ENCODE results near the gene SLC12A4.

The SLC12A4 gene

GRCh38 chr16:67931712-67932461, 36.5 kb downstream of the SLC12A4 start, which contains the start of gene CTRL:
Gene CTRL (minus strand): TSS chr16:67931862. CDS start chr16:67931852, 10 bp downstream.
- Histone ChIP-seq H3K9ac (ENCODE audit: low read length in 2 of 2) (no peak within 1 kb of the TSS), H3K36me3 (ENCODE audit: control insufficient read depth in 2 of 2, insufficient read depth in 2 of 2, low read length in 2 of 2) (peaks cover 16 to 21% of the 10 kb centered on the region in 2 donors), H3K27me3 (ENCODE audit: control insufficient read depth in 1 of 2, insufficient read depth in 2 of 2, low read length in 2 of 2) (no peaks in the 10 kb centered on the region), H3K9me3 (ENCODE audit: control insufficient read depth in 2 of 2, low read length in 2 of 2) (no peaks in the 10 kb centered on the region), H3K27ac (ENCODE audit: low read length) (no peak within 1 kb of the TSS), H3K4me3 (ENCODE audit: low read length in 2 of 2) (no peak within 1 kb of the TSS), H3K4me1 (ENCODE audit: control insufficient read depth, insufficient read depth, low read length) (peaks cover 20% of the 10 kb centered on the region)

DNA sequence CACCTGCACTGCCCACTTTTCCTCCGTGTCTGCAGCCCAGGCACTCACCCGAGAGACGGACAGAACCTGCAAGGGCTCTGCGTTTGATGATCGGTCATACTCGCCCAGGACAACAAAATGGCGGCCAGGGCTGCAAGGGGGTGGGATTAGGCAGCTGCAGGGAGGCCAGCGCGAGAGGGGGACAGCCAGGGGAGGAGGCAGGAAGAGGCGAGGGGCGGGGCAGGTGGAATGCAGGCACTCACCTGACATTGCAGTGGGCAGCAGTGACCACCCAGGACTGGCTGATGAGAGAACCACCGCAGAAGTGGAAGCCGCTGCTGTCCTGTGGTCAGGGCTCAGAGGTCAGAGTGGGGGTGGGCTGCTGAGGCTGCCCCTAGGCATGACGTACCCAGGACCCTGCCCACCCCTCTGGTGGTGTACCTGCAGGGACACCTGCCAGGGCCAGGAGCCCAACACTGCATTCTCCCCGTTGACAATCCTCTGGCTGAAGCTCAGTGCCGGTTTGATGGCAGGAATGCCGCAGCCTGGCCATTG, 37.7 kb downstream of the SLC12A4 start:
- H3K27ac ChIP-seq (ENCODE audit: low read length), result no peak overlapping the region
- H3K36me3 ChIP-seq (ENCODE audit: control insufficient read depth in 2 of 2, insufficient read depth in 2 of 2, low read length in 2 of 2), result peaks cover 16 to 21% of the 10 kb centered on the region in 2 donors
- no peaks in the 10 kb centered on the region for H3K9me3 ChIP-seq (ENCODE audit: control insufficient read depth in 2 of 2, low read length in 2 of 2)
- no peak overlapping the region for H3K4me3 ChIP-seq (ENCODE audit: low read length in 2 of 2)
- H3K4me1 ChIP-seq (ENCODE audit: control insufficient read depth, insufficient read depth, low read length), result peaks cover 29% of the 10 kb centered on the region
- H3K27me3 ChIP-seq (ENCODE audit: control insufficient read depth in 1 of 2, insufficient read depth in 2 of 2, low read length in 2 of 2), result no peaks in the 10 kb centered on the region
- H3K9ac ChIP-seq (ENCODE audit: low read length in 2 of 2), result no peak overlapping the region

DNA sequence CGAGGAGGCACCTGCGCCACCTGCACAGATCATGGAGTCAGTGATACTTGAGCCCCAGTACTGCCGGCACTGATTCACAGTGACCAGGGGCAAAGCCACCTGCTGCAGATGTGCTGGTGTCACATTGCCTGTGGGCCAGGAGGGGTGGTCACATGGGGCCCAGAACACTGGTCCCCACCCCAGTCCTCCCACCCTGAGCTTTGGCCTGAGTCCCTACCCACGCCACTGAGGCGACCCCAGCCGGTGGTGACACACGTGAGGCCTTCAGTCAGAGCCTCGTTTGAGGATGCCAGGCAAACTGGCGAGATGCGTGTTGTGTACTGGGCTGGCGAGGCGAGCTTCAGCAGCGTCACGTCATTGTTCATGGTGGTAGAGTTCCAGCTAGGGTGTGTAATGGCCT, 38.2 kb downstream of the SLC12A4 start:
- Histone ChIP-seq H3K4me3 (ENCODE audit: low read length in 2 of 2) (no peak overlapping the region), H3K9me3 (ENCODE audit: control insufficient read depth in 2 of 2, low read length in 2 of 2) (no peaks in the 10 kb centered on the region), H3K27me3 (ENCODE audit: control insufficient read depth in 1 of 2, insufficient read depth in 2 of 2, low read length in 2 of 2) (no peaks in the 10 kb centered on the region), H3K36me3 (ENCODE audit: control insufficient read depth in 2 of 2, insufficient read depth in 2 of 2, low read length in 2 of 2) (peaks cover 16 to 21% of the 10 kb centered on the region in 2 donors), H3K9ac (ENCODE audit: low read length in 2 of 2) (no peak overlapping the region), H3K27ac (ENCODE audit: low read length) (no peak overlapping the region), H3K4me1 (ENCODE audit: control insufficient read depth, insufficient read depth, low read length) (peaks cover 24% of the 10 kb centered on the region)

GRCh38 chr16:67928561-67929364, 39.7 kb downstream of the SLC12A4 start:
- Histone ChIP-seq H3K4me3 (ENCODE audit: low read length in 2 of 2) (no peak overlapping the region), H3K4me1 (ENCODE audit: control insufficient read depth, insufficient read depth, low read length) (peaks cover 20% of the 10 kb centered on the region), H3K9ac (ENCODE audit: low read length in 2 of 2) (no peak overlapping the region), H3K36me3 (ENCODE audit: control insufficient read depth in 2 of 2, insufficient read depth in 2 of 2, low read length in 2 of 2) (peaks cover 16 to 20% of the 10 kb centered on the region in 2 donors), H3K27ac (ENCODE audit: low read length) (no peak overlapping the region), H3K9me3 (ENCODE audit: control insufficient read depth in 2 of 2, low read length in 2 of 2) (no peaks in the 10 kb centered on the region), H3K27me3 (ENCODE audit: control insufficient read depth in 1 of 2, insufficient read depth in 2 of 2, low read length in 2 of 2) (no peaks in the 10 kb centered on the region)

DNA sequence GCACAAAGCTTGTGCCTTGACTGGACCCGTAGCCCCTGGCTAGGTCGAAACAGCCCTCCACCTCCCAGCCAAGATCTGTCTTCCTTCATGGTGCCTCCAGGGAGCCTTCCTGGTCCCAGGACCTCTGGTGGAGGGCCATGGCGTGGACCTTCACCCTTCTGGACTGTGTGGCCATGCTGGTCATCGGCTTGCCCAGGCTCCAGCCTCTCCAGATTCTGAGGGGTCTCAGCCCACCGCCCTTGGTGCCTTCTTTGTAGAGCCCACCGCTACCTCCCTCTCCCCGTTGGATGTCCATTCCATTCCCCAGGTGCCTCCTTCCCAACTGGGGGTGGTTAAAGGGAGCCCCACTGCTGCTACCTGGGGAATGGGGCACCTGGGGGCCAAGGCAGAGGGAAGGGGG, 40.3 kb downstream of the SLC12A4 start:
- Histone ChIP-seq H3K9ac (ENCODE audit: low read length in 2 of 2) (no peak overlapping the region), H3K4me3 (ENCODE audit: low read length in 2 of 2) (no peak overlapping the region), H3K9me3 (ENCODE audit: control insufficient read depth in 2 of 2, low read length in 2 of 2) (no peaks in the 10 kb centered on the region), H3K36me3 (ENCODE audit: control insufficient read depth in 2 of 2, insufficient read depth in 2 of 2, low read length in 2 of 2) (peaks cover 19 to 21% of the 10 kb centered on the region in 2 donors), H3K27ac (ENCODE audit: low read length) (no peak overlapping the region), H3K4me1 (ENCODE audit: control insufficient read depth, insufficient read depth, low read length) (peaks cover 25% of the 10 kb centered on the region), H3K27me3 (ENCODE audit: control insufficient read depth in 1 of 2, insufficient read depth in 2 of 2, low read length in 2 of 2) (no peaks in the 10 kb centered on the region)

- no peaks in the 10 kb centered on the region for H3K27me3 ChIP-seq (ENCODE audit: control insufficient read depth in 1 of 2, insufficient read depth in 2 of 2, low read length in 2 of 2)
- H3K9ac ChIP-seq (ENCODE audit: low read length in 2 of 2), result no peak overlapping the region
- H3K4me3 ChIP-seq (ENCODE audit: low read length in 2 of 2), result no peak overlapping the region
- peaks cover 19 to 21% of the 10 kb centered on the region in 2 donors for H3K36me3 ChIP-seq (ENCODE audit: control insufficient read depth in 2 of 2, insufficient read depth in 2 of 2, low read length in 2 of 2)
- no peaks in the 10 kb centered on the region for H3K9me3 ChIP-seq (ENCODE audit: control insufficient read depth in 2 of 2, low read length in 2 of 2)
- no peak overlapping the region for H3K27ac ChIP-seq (ENCODE audit: low read length)
- peaks cover 31% of the 10 kb centered on the region for H3K4me1 ChIP-seq (ENCODE audit: control insufficient read depth, insufficient read depth, low read length)
Measured at GRCh38 chr16:67927131-67927941, 41.1 kb downstream of the SLC12A4 start.

DNA sequence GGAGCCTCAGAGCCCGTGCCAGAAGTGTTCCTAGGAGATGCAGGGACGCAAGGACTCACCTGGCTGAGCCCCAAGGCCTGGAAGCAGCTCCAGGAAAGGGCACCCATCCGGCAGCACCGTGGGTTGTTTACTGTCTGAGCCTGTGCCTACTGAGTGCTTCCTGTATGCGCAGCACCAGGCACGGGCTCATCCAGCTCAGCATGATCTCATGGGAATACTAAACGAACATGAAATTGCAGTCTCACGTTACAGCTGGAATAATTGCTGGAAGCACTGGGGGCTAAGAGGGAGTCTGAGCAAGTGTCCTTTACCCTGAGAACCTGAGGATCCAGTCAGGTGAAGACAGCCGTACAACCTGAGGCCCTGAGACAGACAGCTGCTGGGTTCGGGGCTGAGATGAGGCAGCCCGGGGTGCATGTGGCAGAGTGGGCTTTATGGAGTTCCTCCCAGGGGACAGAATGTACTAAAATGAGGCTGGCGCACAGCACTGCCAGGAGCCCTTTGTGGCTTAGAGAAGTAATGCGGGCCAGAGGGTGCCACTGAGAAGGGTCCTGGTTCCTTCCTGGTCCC, 42.2 kb downstream of the SLC12A4 start:
- Histone ChIP-seq H3K4me3 (ENCODE audit: low read length in 2 of 2) (no peak overlapping the region), H3K9ac (ENCODE audit: low read length in 2 of 2) (no peak overlapping the region), H3K27me3 (ENCODE audit: control insufficient read depth in 1 of 2, insufficient read depth in 2 of 2, low read length in 2 of 2) (no peaks in the 10 kb centered on the region), H3K4me1 (ENCODE audit: control insufficient read depth, insufficient read depth, low read length) (peaks cover 33% of the 10 kb centered on the region), H3K36me3 (ENCODE audit: control insufficient read depth in 2 of 2, insufficient read depth in 2 of 2, low read length in 2 of 2) (peaks cover 19 to 20% of the 10 kb centered on the region in 2 donors), H3K9me3 (ENCODE audit: control insufficient read depth in 2 of 2, low read length in 2 of 2) (no peaks in the 10 kb centered on the region), H3K27ac (ENCODE audit: low read length) (peak overlapping the region; percentile 18)

DNA sequence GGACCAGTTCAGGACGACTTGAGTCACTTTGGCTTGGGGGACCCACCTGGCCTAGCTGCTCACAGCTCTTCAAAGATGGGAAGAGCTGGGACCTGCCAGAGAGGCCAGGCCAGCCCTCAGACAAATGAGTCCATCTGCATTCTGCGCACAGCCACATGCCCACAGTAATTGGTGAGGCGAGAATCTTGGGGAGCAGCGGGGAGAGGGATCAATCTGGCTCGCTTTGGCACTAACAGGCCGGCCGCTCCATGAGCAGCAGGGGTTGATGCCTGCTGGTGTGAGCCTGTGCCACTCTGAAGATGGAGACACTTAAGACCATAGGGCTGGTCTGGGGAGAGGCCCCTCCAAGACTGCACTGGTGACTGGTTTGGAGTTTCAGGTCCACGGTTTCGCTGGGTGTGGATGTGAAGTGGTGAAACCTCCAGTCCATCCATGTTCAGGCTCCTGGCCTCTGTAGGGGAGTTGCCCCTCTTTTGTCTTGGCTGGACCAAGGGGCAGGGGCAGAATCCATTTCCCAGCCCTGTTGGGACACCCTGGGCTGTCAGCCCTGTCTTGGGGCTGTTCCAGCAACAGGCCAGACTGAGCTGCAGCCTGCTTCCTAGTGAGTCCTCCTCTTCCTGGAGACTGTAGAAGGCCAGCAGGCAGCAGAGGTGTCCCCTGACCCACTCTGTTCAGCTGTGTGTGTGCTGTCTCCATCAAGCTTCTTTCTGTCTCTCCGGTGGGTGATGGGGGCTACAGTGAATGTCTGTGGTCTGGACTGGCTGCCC, 44.1 kb downstream of the SLC12A4 start:
- H3K9ac ChIP-seq (ENCODE audit: low read length in 2 of 2), result no peak overlapping the region
- H3K36me3 ChIP-seq (ENCODE audit: control insufficient read depth in 2 of 2, insufficient read depth in 2 of 2, low read length in 2 of 2), result peaks cover 13 to 20% of the 10 kb centered on the region in 2 donors
- no peaks in the 10 kb centered on the region for H3K27me3 ChIP-seq (ENCODE audit: control insufficient read depth in 1 of 2, insufficient read depth in 2 of 2, low read length in 2 of 2)
- no peak overlapping the region for H3K4me3 ChIP-seq (ENCODE audit: low read length in 2 of 2)
- H3K9me3 ChIP-seq (ENCODE audit: control insufficient read depth in 2 of 2, low read length in 2 of 2), result no peaks in the 10 kb centered on the region
- no peak overlapping the region for H3K27ac ChIP-seq (ENCODE audit: low read length)
- peaks cover 39% of the 10 kb centered on the region for H3K4me1 ChIP-seq (ENCODE audit: control insufficient read depth, insufficient read depth, low read length)

GRCh38 chr16:67923414-67924116, 44.9 kb downstream of the SLC12A4 start:
- H3K36me3 ChIP-seq (ENCODE audit: control insufficient read depth in 2 of 2, insufficient read depth in 2 of 2, low read length in 2 of 2), result peaks cover 16 to 22% of the 10 kb centered on the region in 2 donors
- peak overlapping the region; percentile 31 for H3K27ac ChIP-seq (ENCODE audit: low read length)
- no peak overlapping the region for H3K4me3 ChIP-seq (ENCODE audit: low read length in 2 of 2)
- no peaks in the 10 kb centered on the region for H3K27me3 ChIP-seq (ENCODE audit: control insufficient read depth in 1 of 2, insufficient read depth in 2 of 2, low read length in 2 of 2)
- H3K9me3 ChIP-seq (ENCODE audit: control insufficient read depth in 2 of 2, low read length in 2 of 2), result no peaks in the 10 kb centered on the region
- no peak overlapping the region for H3K9ac ChIP-seq (ENCODE audit: low read length in 2 of 2)
- H3K4me1 ChIP-seq (ENCODE audit: control insufficient read depth, insufficient read depth, low read length), result peaks cover 41% of the 10 kb centered on the region
